Inferior parietal cortex (tissue), 1 donor: Measurements from ENCODE around the gene ARMS2.

ENCODE experiments used
- DNase-seq: peaks from one replicate; pipeline ENCODE4 v3.0.0-alpha.2; 2016; ENCODE audit errors: extremely low spot score

ARMS2 gene

DNA sequence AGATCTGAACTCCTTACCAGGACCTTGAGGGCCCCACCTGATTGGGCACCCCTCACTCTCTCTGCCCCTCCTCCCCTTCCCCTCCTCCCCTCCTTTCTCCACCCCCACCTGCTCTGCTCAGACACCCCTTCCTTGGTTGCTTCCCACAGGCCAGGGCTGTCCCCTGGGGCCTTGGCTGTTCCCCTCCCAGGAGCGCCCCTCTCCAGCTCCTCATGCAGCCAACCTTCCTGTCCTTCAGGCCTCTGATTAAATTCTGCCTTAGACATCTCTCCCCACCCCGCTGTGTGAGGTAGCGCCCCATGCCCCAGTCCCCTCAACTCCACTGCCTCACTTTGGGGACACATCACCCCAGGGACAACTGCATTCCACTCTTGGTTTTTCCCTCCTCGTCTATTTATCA lies 39.3 kb downstream of the ARMS2 start:
- DNase-seq = no peak

- no peak for DNase-seq
Measured at GRCh38 chr10:122494173-122494820, 39.8 kb downstream of the ARMS2 start.

- no peak for DNase-seq
Measured at GRCh38 chr10:122494833-122495232, 40.4 kb downstream of the ARMS2 start.

DNA sequence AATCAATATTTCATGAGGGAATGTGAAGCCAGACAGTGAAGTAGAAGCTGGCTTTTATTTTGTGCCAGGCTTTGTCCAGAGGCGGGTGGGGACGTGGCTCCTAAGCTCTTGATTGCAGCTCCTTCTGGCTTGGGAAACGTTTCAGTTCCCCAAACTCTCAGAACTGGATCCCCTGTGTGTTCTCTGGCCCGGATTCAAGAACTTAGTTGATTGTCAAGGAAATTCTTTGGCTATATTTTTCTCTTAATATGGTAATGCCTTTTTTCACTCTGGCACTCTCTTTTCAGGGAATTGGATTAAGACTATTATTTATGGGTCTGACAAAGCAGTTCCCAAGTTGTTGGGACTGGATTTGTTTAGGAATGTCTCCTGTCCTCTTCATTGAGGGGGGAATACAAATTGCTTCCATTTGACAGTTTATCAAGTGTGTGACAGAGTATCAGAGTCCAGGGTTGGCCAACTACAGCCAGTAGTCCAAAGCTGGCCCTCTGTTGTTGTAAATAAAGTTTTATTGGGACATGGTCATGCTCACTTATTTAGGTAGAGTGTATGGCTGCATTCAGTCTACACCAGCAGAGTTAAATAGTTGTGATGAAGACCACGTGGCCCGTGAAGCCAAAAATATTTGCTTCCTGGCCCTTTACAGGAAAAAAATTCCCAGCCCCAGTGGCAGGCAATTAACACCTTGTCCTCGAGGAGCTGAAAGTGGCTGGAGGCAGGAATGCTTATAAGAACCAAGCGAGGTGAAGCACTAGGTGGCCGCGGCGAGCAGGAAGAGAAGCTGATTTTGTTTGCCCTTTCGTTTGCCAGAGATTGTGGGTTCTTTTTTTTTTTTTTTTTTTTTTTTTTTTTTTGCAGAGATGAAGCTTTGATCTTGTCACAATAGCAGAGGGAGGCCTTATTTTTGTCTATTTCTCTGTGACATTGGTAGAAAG lies 41.2 kb downstream of the ARMS2 start:
- DNase-seq = no peak

GRCh38 chr10:122497241-122497640 lies 42.8 kb downstream of the ARMS2 start:
- DNase-seq = no peak

DNA sequence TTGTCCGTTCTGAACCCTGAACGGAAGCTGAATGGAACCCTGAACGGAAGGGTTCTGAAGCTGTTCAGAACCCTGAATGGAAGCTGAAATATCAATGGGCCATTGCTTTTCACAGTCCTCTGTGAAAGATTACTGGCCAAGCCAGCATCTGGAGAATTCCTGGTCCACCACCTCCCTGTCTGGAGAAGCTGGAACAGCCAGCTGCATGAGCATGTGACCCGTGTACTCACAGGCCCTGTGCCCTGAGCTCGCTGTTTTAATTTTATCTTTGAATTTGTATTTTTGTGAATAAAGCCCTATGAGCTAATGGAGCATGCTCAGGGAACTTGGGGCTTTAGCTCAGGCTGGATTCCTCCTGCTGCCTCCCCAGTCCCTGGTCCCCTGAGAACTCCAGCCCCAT lies 44.1 kb downstream of the ARMS2 start:
- no peak for DNase-seq

DNA sequence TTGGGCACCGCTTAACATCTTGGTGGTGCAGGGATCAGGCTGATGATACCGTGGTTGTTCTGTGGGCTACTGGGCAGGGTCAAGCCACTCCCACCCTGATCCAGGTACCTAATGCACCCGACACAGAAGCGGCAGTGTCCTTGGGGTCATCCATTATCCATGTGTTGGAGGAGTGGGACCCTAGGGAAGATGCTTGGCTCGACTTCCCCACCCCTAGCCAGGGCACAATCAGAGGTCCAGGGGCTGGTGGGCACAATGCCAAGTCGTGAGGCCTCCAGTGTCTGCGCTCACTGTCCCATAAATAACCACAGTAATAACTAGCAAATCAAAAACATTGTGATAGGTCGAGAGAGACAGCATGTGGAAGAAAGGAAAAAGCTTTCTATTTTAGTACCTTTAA lies 44.6 kb downstream of the ARMS2 start:
- DNase-seq = no peak

- DNase-seq = no peak
Measured at GRCh38 chr10:122499491-122499941, 45.1 kb downstream of the ARMS2 start.

- DNase-seq = no peak
Measured at GRCh38 chr10:122500194-122500593, 45.7 kb downstream of the ARMS2 start.

- DNase-seq = no peak
Measured at GRCh38 chr10:122500726-122501125, 46.3 kb downstream of the ARMS2 start.

GRCh38 chr10:122503012-122503411 lies 48.6 kb downstream of the ARMS2 start:
- no peak for DNase-seq

- no peak for DNase-seq
Measured at GRCh38 chr10:122503886-122504609, 49.6 kb downstream of the ARMS2 start.

DNA sequence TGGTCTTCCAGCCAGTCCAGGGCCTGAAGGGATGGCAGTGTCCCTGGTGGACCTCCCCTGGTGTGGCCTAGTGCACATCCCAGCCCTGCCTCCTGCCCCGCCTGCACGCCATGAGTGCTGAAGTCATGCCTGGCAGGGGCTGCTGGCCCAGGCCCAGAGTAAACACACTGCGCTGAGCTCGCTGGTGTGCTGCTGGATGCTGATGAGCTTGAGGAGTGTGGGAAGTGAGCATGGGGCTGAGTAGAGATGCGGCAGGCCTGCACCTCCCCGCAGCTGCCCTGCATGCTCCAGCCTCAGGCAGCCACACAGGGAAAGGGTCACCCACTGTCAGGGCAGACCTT lies 50.1 kb downstream of the ARMS2 start:
- peak; percentile 84 for DNase-seq

- no peak for DNase-seq
Measured at GRCh38 chr10:122505011-122505410, 50.6 kb downstream of the ARMS2 start.

DNA sequence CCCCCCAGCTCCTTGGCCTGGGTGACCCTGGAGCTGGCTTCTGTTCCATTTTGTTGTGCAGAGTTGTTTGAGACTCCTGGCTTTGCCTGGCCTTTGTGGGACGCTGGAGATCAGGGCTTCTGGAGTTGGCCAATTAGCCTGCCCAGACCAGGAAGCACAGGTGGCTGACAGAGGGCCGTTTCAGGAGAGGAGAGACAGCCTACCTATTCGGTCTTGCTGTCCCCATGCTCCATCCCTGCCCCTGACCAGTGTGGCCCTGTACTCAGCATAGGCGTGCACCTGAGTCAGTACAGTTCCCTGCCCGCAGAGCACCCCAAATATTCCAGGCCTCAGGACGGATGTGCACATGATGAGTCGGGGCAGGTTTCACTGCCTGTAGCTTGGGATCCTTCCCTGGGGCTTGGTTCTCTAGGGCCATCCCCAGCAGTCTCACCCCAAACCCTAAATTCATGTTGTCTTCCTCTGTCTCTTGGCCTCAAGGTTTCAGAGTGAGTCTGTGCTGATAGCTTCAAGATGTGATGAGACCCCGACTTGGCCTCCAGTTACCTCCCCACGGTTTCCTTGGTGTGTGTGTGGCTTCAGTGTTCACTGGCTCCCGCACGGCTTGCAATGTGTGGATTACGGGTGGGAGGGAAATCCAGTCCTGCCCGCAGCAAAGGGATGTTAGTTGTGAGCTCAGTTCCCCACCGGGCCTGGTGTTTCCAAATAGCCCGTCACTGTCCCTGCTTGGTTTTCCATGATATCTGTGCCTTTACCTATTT lies 51.6 kb downstream of the ARMS2 start:
- no peak for DNase-seq
